SHP77 (cell line): ENCODE data around the gene NEUROG1.

Source experiments
- DNase-seq, 2 experiments: peaks; one replicate each; lab custom pipeline; 2025; lab: John Stamatoyannopoulos, UW

NEUROG1 gene

GRCh38 chr5:135493406-135494180, 42.2 kb downstream of the NEUROG1 start:
- no peak for DNase-seq

DNA sequence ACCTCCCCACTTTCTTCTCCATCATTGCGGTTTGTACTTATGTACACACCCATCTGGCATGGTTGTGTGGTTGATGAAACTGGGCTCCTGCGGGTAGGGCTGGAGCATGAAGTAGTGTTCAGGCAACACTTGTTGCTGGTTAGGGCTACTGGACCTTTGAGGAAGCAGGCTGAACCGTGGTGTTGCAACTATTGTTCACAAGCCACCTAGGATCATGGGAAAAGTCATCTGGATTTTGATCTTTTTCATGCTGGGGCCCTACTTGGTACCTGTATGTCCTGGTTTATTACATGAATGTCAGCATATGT, 43.5 kb downstream of the NEUROG1 start:
- DNase-seq = no peak

- peak in 1 of 2 experiments; percentile 35 for DNase-seq
These were observed 44.0 kb downstream of the NEUROG1 start for GRCh38 chr5:135491552-135492318.

GRCh38 chr5:135491038-135491551, 44.7 kb downstream of the NEUROG1 start:
- DNase-seq = no peak

GRCh38 chr5:135490245-135491037, 45.3 kb downstream of the NEUROG1 start:
- DNase-seq = no peak

DNA sequence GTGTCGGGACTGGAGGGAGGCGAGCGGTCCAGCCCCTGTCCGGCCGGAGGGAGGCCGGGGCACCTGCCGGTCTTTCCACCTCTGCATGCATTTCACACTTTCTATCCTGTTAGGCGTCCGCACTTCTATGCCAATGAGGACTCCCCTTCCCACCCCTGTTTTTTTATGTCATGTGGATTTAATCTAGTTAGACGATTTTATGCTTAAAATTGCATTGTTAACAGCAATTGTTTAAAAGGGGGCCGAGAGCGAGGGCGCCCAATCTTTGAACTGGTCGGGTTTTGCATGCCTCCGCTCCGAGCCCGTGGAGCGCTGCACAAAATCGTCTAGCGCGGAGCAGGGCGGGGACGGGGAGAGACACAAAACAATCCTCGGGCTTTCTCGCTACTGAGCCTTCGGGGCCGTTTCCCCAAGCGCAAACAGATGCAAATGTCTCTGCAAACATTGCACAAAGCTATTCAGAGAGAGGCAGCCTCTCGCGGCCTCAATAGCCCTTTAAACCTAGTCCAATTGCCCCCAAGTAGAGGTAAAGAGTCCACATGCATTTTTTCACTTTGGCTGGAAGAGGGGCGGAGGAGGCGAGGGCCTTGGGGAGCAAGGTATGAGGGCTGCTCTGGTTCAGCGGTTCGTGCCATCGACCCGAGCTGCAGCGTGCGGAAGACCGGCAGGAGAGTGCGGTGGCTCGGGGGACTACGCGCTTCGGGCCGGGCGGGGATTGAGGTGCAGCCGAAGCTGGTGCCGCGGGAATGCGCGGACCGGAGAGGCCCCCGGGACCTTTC, 46.1 kb downstream of the NEUROG1 start:
- no peak for DNase-seq

GRCh38 chr5:135488727-135489465, 46.9 kb downstream of the NEUROG1 start:
- peak; percentile 48 to 70 for DNase-seq

DNA sequence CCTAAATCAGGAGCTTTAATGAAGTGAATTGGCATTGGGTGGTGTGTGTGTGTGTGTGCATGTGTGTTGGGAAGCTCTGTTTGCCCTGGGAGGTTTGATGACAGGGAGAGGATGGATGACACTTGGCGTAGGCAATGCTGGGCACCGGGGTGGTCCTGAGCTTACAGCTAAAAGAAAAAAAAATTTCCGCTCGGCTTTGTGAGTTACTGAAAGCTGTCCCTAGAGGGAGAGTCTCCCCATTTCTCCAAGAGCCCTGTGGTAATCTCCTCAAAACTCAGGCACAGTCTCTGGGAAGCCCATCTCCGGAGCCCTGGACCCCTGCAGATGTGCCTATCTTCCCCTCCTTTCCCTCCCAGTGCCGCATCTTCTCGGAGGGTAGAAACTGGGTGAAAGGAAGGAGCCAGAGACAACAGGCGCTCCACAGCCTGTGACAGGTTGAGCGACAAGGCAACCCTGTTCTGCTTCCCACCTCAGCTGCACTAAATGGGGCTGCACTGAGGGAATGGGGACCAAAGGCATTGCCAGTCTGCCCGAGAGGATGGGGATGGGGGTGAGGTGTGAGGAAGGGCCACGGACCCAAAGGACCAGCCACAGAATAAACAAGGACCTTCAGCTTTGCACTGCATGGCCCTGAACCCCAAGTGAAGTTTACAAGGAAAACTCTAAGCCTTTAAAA, 47.8 kb downstream of the NEUROG1 start:
- no peak for DNase-seq

GRCh38 chr5:135487037-135487395, 48.7 kb downstream of the NEUROG1 start:
- no peak for DNase-seq

GRCh38 chr5:135486131-135487036, 49.4 kb downstream of the NEUROG1 start:
- no peak for DNase-seq

DNA sequence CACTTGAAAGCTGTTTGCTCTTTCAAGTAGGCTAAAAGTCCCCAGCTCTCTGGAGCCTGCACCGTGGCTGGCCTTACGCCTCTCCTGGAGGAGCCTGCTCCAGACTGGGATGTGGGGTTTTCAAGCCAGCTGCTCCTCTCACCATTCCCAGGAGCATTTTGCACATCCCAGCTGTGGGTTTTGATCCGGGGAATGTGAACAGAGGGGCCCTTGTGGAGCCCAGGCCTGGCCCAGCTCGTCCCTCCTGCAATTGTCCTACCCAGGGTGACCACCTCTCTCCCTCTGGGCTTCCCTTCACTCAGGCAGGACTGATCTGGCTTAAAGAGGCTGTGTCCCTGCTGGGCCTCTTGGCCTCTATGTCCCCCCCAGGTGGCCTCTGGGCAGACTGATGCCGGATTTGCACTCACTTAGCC, 51.1 kb downstream of the NEUROG1 start:
- no peak for DNase-seq
